A549 (cell line): ENCODE results near the gene GDI2.

Source experiments
- CTCF ChIP-seq: fragments of >200 bp; sonication (Bioruptor Twin); formaldehyde crosslinking; IDR thresholded peaks from 3 replicates; pipeline ENCODE4 v1.5.1; 2016
- ELK1 ChIP-seq: fragments of 150-350 bp; IDR thresholded peaks from 2 replicates; pipeline ENCODE4 v1.6.1; 2014; ENCODE audit warnings: low read depth, mild to moderate bottlenecking, low read length
- ESRRA ChIP-seq: fragments of 150-350 bp; IDR thresholded peaks from 2 replicates; pipeline ENCODE4 v1.6.1; 2014; ENCODE audit warnings: mild to moderate bottlenecking, low read length, borderline replicate concordance
- JUNB ChIP-seq: fragments of >200 bp; sonication (Bioruptor Twin); formaldehyde crosslinking; IDR thresholded peaks from 2 replicates; pipeline ENCODE4 v1.6.1; 2016
- KDM1A ChIP-seq: fragments of 200-600 bp; sonication (generic); IDR thresholded peaks from 2 replicates; pipeline ENCODE4 v1.6.1; 2016; ENCODE audit warnings: low read depth, mild to moderate bottlenecking
- MAX ChIP-seq: IDR thresholded peaks from 2 replicates; pipeline ENCODE4 v1.6.1; 2012
- POLR2A ChIP-seq: IDR thresholded peaks from 2 replicates; pipeline ENCODE4 v1.6.1; 2012; ENCODE audit warnings: mild to moderate bottlenecking, low read length

DNA sequence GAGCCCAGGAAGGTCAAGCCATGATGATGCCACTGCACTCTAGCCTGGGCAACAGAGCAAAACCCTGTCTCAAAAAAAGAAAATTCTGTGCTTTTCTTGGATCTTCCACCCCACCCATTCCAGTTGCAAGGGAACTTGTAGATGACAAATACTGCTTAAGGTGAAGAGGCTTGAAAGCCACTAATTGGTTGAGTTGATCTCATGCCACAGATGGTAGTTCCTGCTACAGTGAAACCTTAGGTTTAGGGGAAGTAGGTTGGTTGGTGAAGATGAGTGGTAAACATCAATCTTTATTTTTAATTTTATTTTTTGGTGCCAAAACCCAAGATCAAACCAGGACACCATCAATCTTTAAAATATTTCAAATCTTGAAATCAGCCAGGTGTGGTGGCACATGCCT, 2.9 kb upstream of the GDI2 start:
- TF ChIP-seq CTCF = no peak
- no peak for TF ChIP-seq JUNB
- TF ChIP-seq POLR2A = no peak
- TF ChIP-seq MAX = no peak
- TF ChIP-seq ESRRA = no peak
- no peak for TF ChIP-seq KDM1A
- TF ChIP-seq ELK1 = no peak
